SU-DHL-6 (cell line): Measurements from ENCODE around the gene CSTB.

Experiments used
- EZH2phosphoT487 ChIP-seq: fragments of 200-600 bp; sonication (generic), shearing (Covaris generic); conservative IDR thresholded peaks from 2 replicates; pipeline ENCODE4 v1.6.1; 2018; ENCODE audit warnings: mild to moderate bottlenecking, antibody characterized with exemption, low read length, moderate library complexity, mixed read lengths
- TF ChIP-seq, protein P1 (sequence below): fragments of 200-600 bp; sonication (generic); IDR thresholded peaks from one replicate; pipeline ENCODE4 v1.5.1; 2017; ENCODE audit warnings: antibody characterized with exemption, mild to moderate bottlenecking, low read length, moderate library complexity; ENCODE audit not compliant: insufficient read depth, poor library complexity, severe bottlenecking

GRCh38 chr21:43745772-43746517, 30.2 kb downstream of the CSTB start:
- TF ChIP-seq, protein P1, sequence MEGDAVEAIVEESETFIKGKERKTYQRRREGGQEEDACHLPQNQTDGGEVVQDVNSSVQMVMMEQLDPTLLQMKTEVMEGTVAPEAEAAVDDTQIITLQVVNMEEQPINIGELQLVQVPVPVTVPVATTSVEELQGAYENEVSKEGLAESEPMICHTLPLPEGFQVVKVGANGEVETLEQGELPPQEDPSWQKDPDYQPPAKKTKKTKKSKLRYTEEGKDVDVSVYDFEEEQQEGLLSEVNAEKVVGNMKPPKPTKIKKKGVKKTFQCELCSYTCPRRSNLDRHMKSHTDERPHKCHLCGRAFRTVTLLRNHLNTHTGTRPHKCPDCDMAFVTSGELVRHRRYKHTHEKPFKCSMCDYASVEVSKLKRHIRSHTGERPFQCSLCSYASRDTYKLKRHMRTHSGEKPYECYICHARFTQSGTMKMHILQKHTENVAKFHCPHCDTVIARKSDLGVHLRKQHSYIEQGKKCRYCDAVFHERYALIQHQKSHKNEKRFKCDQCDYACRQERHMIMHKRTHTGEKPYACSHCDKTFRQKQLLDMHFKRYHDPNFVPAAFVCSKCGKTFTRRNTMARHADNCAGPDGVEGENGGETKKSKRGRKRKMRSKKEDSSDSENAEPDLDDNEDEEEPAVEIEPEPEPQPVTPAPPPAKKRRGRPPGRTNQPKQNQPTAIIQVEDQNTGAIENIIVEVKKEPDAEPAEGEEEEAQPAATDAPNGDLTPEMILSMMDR = no peak
- TF ChIP-seq EZH2phosphoT487 = no peak
